SK-N-SH treated with all-trans-retinoic acid at 6 μM for 48 hours (cell line): Measurements from ENCODE around the gene RND2.

Experiments used
- CREB5 ChIP-seq: fragments of 250-450 bp; sonication (Bioruptor Pico); IDR thresholded peaks from 2 replicates; pipeline ENCODE4 v1.5.1; 2020; ENCODE audit warnings: low read depth, mild to moderate bottlenecking, moderate library complexity
- OSR1 ChIP-seq: fragments of 250-450 bp; sonication (Bioruptor Pico); IDR thresholded peaks from 2 replicates; pipeline ENCODE4 v1.8.0; 2022; ENCODE audit warnings: moderate library complexity, mild to moderate bottlenecking, inconsistent platforms
- PATZ1 ChIP-seq: fragments of 250-450 bp; sonication (Bioruptor Pico); IDR thresholded peaks from 2 replicates; pipeline ENCODE4 v1.8.0; 2020; ENCODE audit warnings: mild to moderate bottlenecking, moderate library complexity, borderline replicate concordance
- POU6F1 ChIP-seq: fragments of 250-450 bp; sonication (Bioruptor Pico); IDR thresholded peaks from 2 replicates; pipeline ENCODE4 v1.8.0; 2021; ENCODE audit warnings: low read depth, mild to moderate bottlenecking, moderate library complexity, borderline replicate concordance
- PPARA ChIP-seq: fragments of 250-450 bp; sonication (Bioruptor Pico); IDR thresholded peaks from 2 replicates; pipeline ENCODE4 v1.5.0; 2020; ENCODE audit warnings: mild to moderate bottlenecking, borderline replicate concordance
- RARB ChIP-seq: fragments of 250-450 bp; sonication (Bioruptor Pico); IDR thresholded peaks from 2 replicates; pipeline ENCODE4 v1.8.0; 2021; ENCODE audit warnings: mild to moderate bottlenecking, moderate library complexity
- ZFP30 ChIP-seq: fragments of 450-650 bp; formaldehyde crosslinking; IDR thresholded peaks from 2 replicates; pipeline ENCODE4 v1.5.0; 2022; ENCODE audit warnings: mild to moderate bottlenecking, moderate library complexity
- ZNF565 ChIP-seq: fragments of 450-650 bp; formaldehyde crosslinking; conservative IDR thresholded peaks from 2 replicates; pipeline ENCODE4 v1.5.0; 2020; ENCODE audit warnings: low read depth, mild to moderate bottlenecking, moderate library complexity
- ZNF70 ChIP-seq: fragments of 450-650 bp; formaldehyde crosslinking; IDR thresholded peaks from 2 replicates; pipeline ENCODE4 v1.5.0; 2020; ENCODE audit warnings: mild to moderate bottlenecking, moderate library complexity

- no peak for TF ChIP-seq PPARA (CRISPR knock-in tag)
- TF ChIP-seq RARB (CRISPR knock-in tag) = no peak
- TF ChIP-seq OSR1 (CRISPR knock-in tag) = no peak
- no peak for TF ChIP-seq ZNF565 (CRISPR knock-in tag)
- TF ChIP-seq PATZ1 = no peak
- no peak for TF ChIP-seq CREB5 (CRISPR knock-in tag)
- no peak for TF ChIP-seq ZFP30
- no peak for TF ChIP-seq POU6F1 (CRISPR knock-in tag)
- no peak for TF ChIP-seq ZNF70 (CRISPR knock-in tag)
Observed at GRCh38 chr17:43044024-43044423, 19.0 kb downstream of the RND2 start.
